GM19099 (cell line): ENCODE results near the gene CDR2.

Experiments
- POLR2A ChIP-seq: IDR thresholded peaks from 3 replicates; pipeline ENCODE4 v1.6.1; 2011; ENCODE audit warnings: low read depth; ENCODE audit not compliant: insufficient read length; ENCODE audit errors: extremely low read depth

The CDR2 gene

GRCh38 chr16:22374311-22375116 lies at the start of gene CDR2:
TSS of gene CDR2 (minus strand) at chr16:22374619. CDS start at chr16:22374309, 310 bp downstream.
- peak; percentile 91 for TF ChIP-seq POLR2A

- TF ChIP-seq POLR2A, result no peak
These were observed 49.3 kb upstream of the CDR2 start for GRCh38 chr16:22423716-22424115.

GRCh38 chr16:22421136-22421535 lies 46.7 kb upstream of the CDR2 start:
- no peak for TF ChIP-seq POLR2A

- no peak for TF ChIP-seq POLR2A
These were observed 46.3 kb upstream of the CDR2 start for GRCh38 chr16:22420606-22421135.

- TF ChIP-seq POLR2A, result no peak
These were observed 45.5 kb upstream of the CDR2 start for GRCh38 chr16:22419908-22420307.

- TF ChIP-seq POLR2A, result no peak
These were observed 44.4 kb upstream of the CDR2 start for GRCh38 chr16:22418826-22419225.

- TF ChIP-seq POLR2A, result no peak
These were observed 42.6 kb upstream of the CDR2 start for GRCh38 chr16:22417019-22417418.

- no peak for TF ChIP-seq POLR2A
These were observed 39.4 kb upstream of the CDR2 start for GRCh38 chr16:22413819-22414218.

GRCh38 chr16:22407486-22407885 lies 33.1 kb upstream of the CDR2 start:
- TF ChIP-seq POLR2A, result no peak

- TF ChIP-seq POLR2A, result no peak
These were observed 27.8 kb upstream of the CDR2 start for GRCh38 chr16:22402191-22402590.

- TF ChIP-seq POLR2A, result no peak
These were observed 26.5 kb upstream of the CDR2 start for GRCh38 chr16:22400900-22401299.

- TF ChIP-seq POLR2A, result no peak
These were observed 23.5 kb upstream of the CDR2 start for GRCh38 chr16:22397931-22398330.

GRCh38 chr16:22397464-22397863 lies 23.0 kb upstream of the CDR2 start:
- TF ChIP-seq POLR2A, result no peak

GRCh38 chr16:22395960-22396359 lies 21.5 kb upstream of the CDR2 start:
- TF ChIP-seq POLR2A, result no peak

- TF ChIP-seq POLR2A, result no peak
These were observed 19.7 kb upstream of the CDR2 start for GRCh38 chr16:22394121-22394520.

GRCh38 chr16:22388101-22388644 lies 13.8 kb upstream of the CDR2 start:
- no peak for TF ChIP-seq POLR2A
